HG03439 (cell line): ENCODE results near the gene DDX39B.
"Not testable (repeated sequence)": the region's sequence is repeated elsewhere in the genome, so short reads cannot be mapped to it uniquely, and the experiment has no call there.

ENCODE experiments used
- ATAC-seq: cut with Tn5 transposase; IDR thresholded peaks from one replicate; pipeline ENCODE4 v1.9.1; 2021; ENCODE audit warnings: mild to moderate bottlenecking, moderate library complexity; ENCODE audit not compliant: unreplicated experiment

The DDX39B gene

GRCh38 chr6:31541658-31542521 is at the start of gene DDX39B:
Gene DDX39B (minus strand): TSS chr6:31542003. CDS start chr6:31540532, 1,471 bp downstream.
- peak; percentile 73 for ATAC-seq

GRCh38 chr6:31590691-31591090 is 48.9 kb upstream of the DDX39B start:
- not testable (repeated sequence) for ATAC-seq

GRCh38 chr6:31588871-31589650 is 47.3 kb upstream of the DDX39B start:
- ATAC-seq: no peak

GRCh38 chr6:31587791-31588777 is 46.3 kb upstream of the DDX39B start:
- no peak for ATAC-seq

GRCh38 chr6:31586599-31587281 is 44.9 kb upstream of the DDX39B start:
- no peak for ATAC-seq

- ATAC-seq: no peak
These were observed 44.2 kb upstream of the DDX39B start, which contains the start of gene LST1 for GRCh38 chr6:31586008-31586407. Gene LST1 (plus strand): TSS chr6:31586277. CDS start chr6:31587300, 1,023 bp downstream.

- no peak for ATAC-seq
These were observed 43.7 kb upstream of the DDX39B start for GRCh38 chr6:31585491-31585890.

GRCh38 chr6:31582230-31582643 is 40.4 kb upstream of the DDX39B start, which contains the start of gene LTB:
Gene LTB (minus strand): TSS chr6:31582424. CDS start chr6:31582417, 7 bp downstream.
- no peak for ATAC-seq

GRCh38 chr6:31581434-31582229 is 39.8 kb upstream of the DDX39B start:
- no peak for ATAC-seq

GRCh38 chr6:31580807-31581433 is 39.1 kb upstream of the DDX39B start:
- peak; percentile 62 for ATAC-seq

GRCh38 chr6:31580438-31580740 is 38.6 kb upstream of the DDX39B start:
- ATAC-seq: no peak

- no peak for ATAC-seq
These were observed 38.0 kb upstream of the DDX39B start for GRCh38 chr6:31579546-31580437.

- no peak for ATAC-seq
These were observed 37.3 kb upstream of the DDX39B start for GRCh38 chr6:31579119-31579505.

GRCh38 chr6:31578184-31579118 is 36.6 kb upstream of the DDX39B start:
- no peak for ATAC-seq

- no peak for ATAC-seq
These were observed 35.8 kb upstream of the DDX39B start for GRCh38 chr6:31577579-31577966.

GRCh38 chr6:31576897-31577578 is 35.2 kb upstream of the DDX39B start:
- ATAC-seq: no peak
